MM.1S (cell line): Measurements from ENCODE around the gene NEURL1.

ENCODE experiments used
- EZH2phosphoT487 ChIP-seq: fragments of 300-600 bp; sonication (generic); IDR thresholded peaks from 2 replicates; pipeline ENCODE4 v1.6.1; 2018; ENCODE audit warnings: antibody characterized with exemption, low read length
- TF ChIP-seq, protein P1 (sequence below): fragments of 300-600 bp; sonication (generic); IDR thresholded peaks from 2 replicates; pipeline ENCODE4 v1.5.1; 2016; ENCODE audit warnings: antibody characterized with exemption, low read length, mixed read lengths

GRCh38 chr10:103598654-103599115, 105.2 kb downstream of the NEURL1 start:
- TF ChIP-seq, protein P1, sequence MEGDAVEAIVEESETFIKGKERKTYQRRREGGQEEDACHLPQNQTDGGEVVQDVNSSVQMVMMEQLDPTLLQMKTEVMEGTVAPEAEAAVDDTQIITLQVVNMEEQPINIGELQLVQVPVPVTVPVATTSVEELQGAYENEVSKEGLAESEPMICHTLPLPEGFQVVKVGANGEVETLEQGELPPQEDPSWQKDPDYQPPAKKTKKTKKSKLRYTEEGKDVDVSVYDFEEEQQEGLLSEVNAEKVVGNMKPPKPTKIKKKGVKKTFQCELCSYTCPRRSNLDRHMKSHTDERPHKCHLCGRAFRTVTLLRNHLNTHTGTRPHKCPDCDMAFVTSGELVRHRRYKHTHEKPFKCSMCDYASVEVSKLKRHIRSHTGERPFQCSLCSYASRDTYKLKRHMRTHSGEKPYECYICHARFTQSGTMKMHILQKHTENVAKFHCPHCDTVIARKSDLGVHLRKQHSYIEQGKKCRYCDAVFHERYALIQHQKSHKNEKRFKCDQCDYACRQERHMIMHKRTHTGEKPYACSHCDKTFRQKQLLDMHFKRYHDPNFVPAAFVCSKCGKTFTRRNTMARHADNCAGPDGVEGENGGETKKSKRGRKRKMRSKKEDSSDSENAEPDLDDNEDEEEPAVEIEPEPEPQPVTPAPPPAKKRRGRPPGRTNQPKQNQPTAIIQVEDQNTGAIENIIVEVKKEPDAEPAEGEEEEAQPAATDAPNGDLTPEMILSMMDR = peak; percentile 50
- no peak for TF ChIP-seq EZH2phosphoT487
